ENCODE results near the gene SOAT2.

Gene SOAT2

GRCh38 chr12:53102883-53103807 is at the start of gene SOAT2:
Gene SOAT2, plus strand, starts transcription at chr12:53103486. Its CDS starts 92 bp downstream, at chr12:53103578.
- no peak for DNase-seq

- DNase-seq, result peak; percentile 97
Observed at GRCh38 chr12:53054112-53054878, 49.0 kb upstream of the SOAT2 start.

- DNase-seq, result no peak
Observed at GRCh38 chr12:53055471-53056266, 47.6 kb upstream of the SOAT2 start.

GRCh38 chr12:53056296-53056695 is 47.0 kb upstream of the SOAT2 start:
- no peak for DNase-seq

- DNase-seq, result no peak
Observed at GRCh38 chr12:53056901-53057300, 46.4 kb upstream of the SOAT2 start.

GRCh38 chr12:53057816-53058500 is 45.3 kb upstream of the SOAT2 start:
- no peak for DNase-seq

GRCh38 chr12:53058674-53059433 is 44.4 kb upstream of the SOAT2 start:
- DNase-seq, result no peak

GRCh38 chr12:53059434-53060063 is 43.7 kb upstream of the SOAT2 start:
- no peak for DNase-seq

GRCh38 chr12:53060064-53060720 is 43.1 kb upstream of the SOAT2 start:
- no peak for DNase-seq

GRCh38 chr12:53060721-53061276 is 42.5 kb upstream of the SOAT2 start:
- peak; percentile 62 for DNase-seq

- peak; percentile 92 for DNase-seq
Observed at GRCh38 chr12:53061404-53062010, 41.8 kb upstream of the SOAT2 start.

GRCh38 chr12:53062011-53062961 is 41.0 kb upstream of the SOAT2 start:
- DNase-seq, result no peak

GRCh38 chr12:53062977-53063707 is 40.1 kb upstream of the SOAT2 start:
- DNase-seq, result no peak

GRCh38 chr12:53063708-53064612 is 39.3 kb upstream of the SOAT2 start:
- DNase-seq, result no peak

- no peak for DNase-seq
Observed at GRCh38 chr12:53064613-53065436, 38.5 kb upstream of the SOAT2 start.

GRCh38 chr12:53065470-53065869 is 37.8 kb upstream of the SOAT2 start:
- no peak for DNase-seq

Measured in NCI-H774 (cell line).